HEK293 (cell line): ENCODE results near the gene NUFIP2.
"Not testable (repeated sequence)": the region's sequence is repeated elsewhere in the genome, so short reads cannot be mapped to it uniquely, and the experiment has no call there.

Experiments used
- EGR2 ChIP-seq: fragments of 450-650 bp; formaldehyde crosslinking; IDR thresholded peaks from 2 replicates; pipeline ENCODE4 v1.5.1; 2016; ENCODE audit warnings: low read depth, missing biosample characterization, missing genetic modification characterization
- IKZF3 ChIP-seq: fragments of 450-650 bp; IDR thresholded peaks from 2 replicates; pipeline ENCODE4 v1.5.0; 2018; ENCODE audit warnings: missing biosample characterization, mild to moderate bottlenecking, missing genetic modification characterization, moderate library complexity
- KLF9 ChIP-seq: fragments of 450-650 bp; formaldehyde crosslinking; IDR thresholded peaks from 2 replicates; pipeline ENCODE4 v1.5.1; 2016; ENCODE audit warnings: missing biosample characterization, missing genetic modification characterization, low read depth
- ZNF10 ChIP-seq: fragments of 450-650 bp; formaldehyde crosslinking; IDR thresholded peaks from 2 replicates; pipeline ENCODE4 v1.5.1; 2017; ENCODE audit warnings: missing biosample characterization, missing genetic modification characterization
- ZNF138 ChIP-seq: fragments of 450-650 bp; formaldehyde crosslinking; IDR thresholded peaks from 2 replicates; pipeline ENCODE4 v1.5.1; 2016; ENCODE audit warnings: missing biosample characterization, missing genetic modification characterization, borderline replicate concordance
- ZNF157 ChIP-seq: fragments of 450-650 bp; formaldehyde crosslinking; IDR thresholded peaks from 2 replicates; pipeline ENCODE4 v1.5.1; 2016; ENCODE audit warnings: missing biosample characterization, missing genetic modification characterization
- ZNF266 ChIP-seq: fragments of 450-650 bp; formaldehyde crosslinking; IDR thresholded peaks from 2 replicates; pipeline ENCODE4 v1.5.1; 2016; ENCODE audit warnings: missing biosample characterization, missing genetic modification characterization, low read depth
- ZNF398 ChIP-seq: fragments of 450-650 bp; formaldehyde crosslinking; IDR thresholded peaks from 2 replicates; pipeline ENCODE4 v1.5.1; 2017; ENCODE audit warnings: missing biosample characterization, missing genetic modification characterization
- ZNF521 ChIP-seq: fragments of 450-650 bp; formaldehyde crosslinking; IDR thresholded peaks from 2 replicates; pipeline ENCODE4 v1.5.1; 2017; ENCODE audit warnings: missing biosample characterization, mild to moderate bottlenecking, missing genetic modification characterization
- TF ChIP-seq, protein P1 (sequence below): fragments of 450-650 bp; formaldehyde crosslinking; IDR thresholded peaks from 2 replicates; pipeline ENCODE4 v1.5.1; 2016; ENCODE audit warnings: missing biosample characterization, missing genetic modification characterization

DNA sequence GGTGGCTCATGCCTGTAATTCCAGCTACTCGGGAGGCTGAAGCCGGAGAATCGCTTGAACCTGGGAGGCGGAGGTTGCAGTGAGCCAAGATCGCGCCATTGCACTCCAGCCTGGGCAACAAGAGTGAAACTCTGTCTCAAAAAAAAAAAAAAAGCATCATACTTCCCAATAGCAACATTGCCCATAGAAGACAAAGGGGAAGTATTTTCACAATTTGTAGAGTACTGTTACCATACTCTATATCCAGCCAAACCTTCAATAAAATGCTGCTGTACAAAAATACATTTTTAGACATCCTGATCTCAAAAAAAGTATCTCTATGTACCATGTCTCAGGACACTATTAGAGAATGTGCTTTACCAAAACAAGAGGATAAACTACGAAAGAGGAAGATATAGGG lies 59.0 kb downstream of the NUFIP2 start:
- TF ChIP-seq ZNF138 (tag by site-specific recombination); ZNF157 (tag by site-specific recombination); KLF9; IKZF3 (tag by site-specific recombination); ZNF266; EGR2 (tag by site-specific recombination); ZNF10 (tag by site-specific recombination); ZNF521 (tag by site-specific recombination); ZNF398 (tag by site-specific recombination): not testable (repeated sequence)
- TF ChIP-seq, protein P1, sequence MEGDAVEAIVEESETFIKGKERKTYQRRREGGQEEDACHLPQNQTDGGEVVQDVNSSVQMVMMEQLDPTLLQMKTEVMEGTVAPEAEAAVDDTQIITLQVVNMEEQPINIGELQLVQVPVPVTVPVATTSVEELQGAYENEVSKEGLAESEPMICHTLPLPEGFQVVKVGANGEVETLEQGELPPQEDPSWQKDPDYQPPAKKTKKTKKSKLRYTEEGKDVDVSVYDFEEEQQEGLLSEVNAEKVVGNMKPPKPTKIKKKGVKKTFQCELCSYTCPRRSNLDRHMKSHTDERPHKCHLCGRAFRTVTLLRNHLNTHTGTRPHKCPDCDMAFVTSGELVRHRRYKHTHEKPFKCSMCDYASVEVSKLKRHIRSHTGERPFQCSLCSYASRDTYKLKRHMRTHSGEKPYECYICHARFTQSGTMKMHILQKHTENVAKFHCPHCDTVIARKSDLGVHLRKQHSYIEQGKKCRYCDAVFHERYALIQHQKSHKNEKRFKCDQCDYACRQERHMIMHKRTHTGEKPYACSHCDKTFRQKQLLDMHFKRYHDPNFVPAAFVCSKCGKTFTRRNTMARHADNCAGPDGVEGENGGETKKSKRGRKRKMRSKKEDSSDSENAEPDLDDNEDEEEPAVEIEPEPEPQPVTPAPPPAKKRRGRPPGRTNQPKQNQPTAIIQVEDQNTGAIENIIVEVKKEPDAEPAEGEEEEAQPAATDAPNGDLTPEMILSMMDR (tag by site-specific recombination) = not testable (repeated sequence)
